ENCODE results near the gene ETV6. TPM values are rescaled to one million over a fixed set of nuclear protein-coding genes. Genes with fewer than 3 reads are reported as not detected.

The ETV6 gene
- total and polyA plus RNA-seq, 9 of the 15 experiments (the other 6 are each of a cell fraction or from before 2014, with no cell fraction given): 0.81 to 12.7 (median 4.1) TPM

DNA sequence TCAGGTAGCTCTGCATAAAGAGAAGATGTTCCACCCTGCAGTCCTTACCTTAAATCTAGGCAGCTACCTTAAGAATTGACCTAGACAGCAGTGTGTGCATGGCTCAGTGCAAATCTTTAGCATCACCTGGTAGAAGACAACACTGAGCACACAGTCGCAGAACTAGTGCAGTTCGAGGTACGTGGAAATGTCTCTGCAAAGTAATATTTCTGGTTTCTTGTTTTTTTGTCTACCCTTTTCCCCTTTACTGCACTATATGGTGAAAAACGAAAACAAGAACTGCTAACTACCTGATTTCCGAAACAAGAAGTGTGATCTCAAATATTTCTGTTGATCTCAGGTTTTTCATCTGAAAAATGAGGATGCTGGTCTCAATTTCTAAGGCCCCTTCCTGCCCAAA is 82.5 kb downstream of the ETV6 start:
- 63% methylated on average over 5 of the region's 5 CpGs for WGBS (ENCODE audit: insufficient coverage, low coverage, missing lambda C conversion rate)
- no peak for FAIRE-seq
- H3K9me3 ChIP-seq (replicated peaks; ENCODE audit: control insufficient read depth, insufficient read depth, low read depth, low read length): no peaks in the 10 kb centered on the region
- no peak overlapping the region for H3K27ac ChIP-seq (ENCODE audit: extremely low read depth, low read depth, low read length)
- H3K4me2 ChIP-seq (ENCODE audit: insufficient read depth, low read length): no peak overlapping the region
- in situ Hi-C loops (cut with MboI): no loop called here
- BruUV-seq (replicated peaks): no TSS peak
- no peaks in the 10 kb centered on the region; the same call in 2 of the 3 replicates for H3K79me2 ChIP-seq (ENCODE audit: control insufficient read depth, insufficient read depth, low read length)
- no peaks in the 10 kb centered on the region for H3K27me3 ChIP-seq (ENCODE audit: control insufficient read depth in 2 of 2, insufficient read depth in 2 of 2, low read length in 2 of 2)
- H3K4me3 ChIP-seq: no peak overlapping the region
- intact Hi-C loops (cut with micrococcal nuclease): loop anchor here (10.0 kb wide), 2 partner anchors 163 to 283 kb away; no protein-coding TSS in a partner anchor
- H3K4me1 ChIP-seq (replicated peaks in 1 of 2; ENCODE audit: control insufficient read depth in 2 of 2, insufficient read depth in 2 of 2, low read length in 2 of 2): no peaks in the 10 kb centered on the region
- no peak overlapping the region for H3K9ac ChIP-seq (ENCODE audit: insufficient read depth in 1 of 2, low read depth in 2 of 2, low read length in 2 of 2)
- no peaks in the 10 kb centered on the region for H3K36me3 ChIP-seq (ENCODE audit: control insufficient read depth, insufficient read depth, low read length)
- no peaks in the 10 kb centered on the region for H4K20me1 ChIP-seq (replicated peaks; ENCODE audit: control insufficient read depth, insufficient read depth, low read length)
- ChIA-PET CTCF (ENCODE audit: low intra/inter-chr PET ratio) (no interaction called here), POLR2A (no interaction called here)
- H3K9me1 ChIP-seq (ENCODE audit: control insufficient read depth, insufficient read depth, low read length): no peaks in the 10 kb centered on the region
- no peak for DNase-seq (ENCODE audit: extremely low read depth in 1 of 4, low spot score in 3 of 4)
- no peak for ATAC-seq
- H2AFZ ChIP-seq (ENCODE audit: low read depth, low read length): no peak overlapping the region
- TF ChIP-seq, protein P1, sequence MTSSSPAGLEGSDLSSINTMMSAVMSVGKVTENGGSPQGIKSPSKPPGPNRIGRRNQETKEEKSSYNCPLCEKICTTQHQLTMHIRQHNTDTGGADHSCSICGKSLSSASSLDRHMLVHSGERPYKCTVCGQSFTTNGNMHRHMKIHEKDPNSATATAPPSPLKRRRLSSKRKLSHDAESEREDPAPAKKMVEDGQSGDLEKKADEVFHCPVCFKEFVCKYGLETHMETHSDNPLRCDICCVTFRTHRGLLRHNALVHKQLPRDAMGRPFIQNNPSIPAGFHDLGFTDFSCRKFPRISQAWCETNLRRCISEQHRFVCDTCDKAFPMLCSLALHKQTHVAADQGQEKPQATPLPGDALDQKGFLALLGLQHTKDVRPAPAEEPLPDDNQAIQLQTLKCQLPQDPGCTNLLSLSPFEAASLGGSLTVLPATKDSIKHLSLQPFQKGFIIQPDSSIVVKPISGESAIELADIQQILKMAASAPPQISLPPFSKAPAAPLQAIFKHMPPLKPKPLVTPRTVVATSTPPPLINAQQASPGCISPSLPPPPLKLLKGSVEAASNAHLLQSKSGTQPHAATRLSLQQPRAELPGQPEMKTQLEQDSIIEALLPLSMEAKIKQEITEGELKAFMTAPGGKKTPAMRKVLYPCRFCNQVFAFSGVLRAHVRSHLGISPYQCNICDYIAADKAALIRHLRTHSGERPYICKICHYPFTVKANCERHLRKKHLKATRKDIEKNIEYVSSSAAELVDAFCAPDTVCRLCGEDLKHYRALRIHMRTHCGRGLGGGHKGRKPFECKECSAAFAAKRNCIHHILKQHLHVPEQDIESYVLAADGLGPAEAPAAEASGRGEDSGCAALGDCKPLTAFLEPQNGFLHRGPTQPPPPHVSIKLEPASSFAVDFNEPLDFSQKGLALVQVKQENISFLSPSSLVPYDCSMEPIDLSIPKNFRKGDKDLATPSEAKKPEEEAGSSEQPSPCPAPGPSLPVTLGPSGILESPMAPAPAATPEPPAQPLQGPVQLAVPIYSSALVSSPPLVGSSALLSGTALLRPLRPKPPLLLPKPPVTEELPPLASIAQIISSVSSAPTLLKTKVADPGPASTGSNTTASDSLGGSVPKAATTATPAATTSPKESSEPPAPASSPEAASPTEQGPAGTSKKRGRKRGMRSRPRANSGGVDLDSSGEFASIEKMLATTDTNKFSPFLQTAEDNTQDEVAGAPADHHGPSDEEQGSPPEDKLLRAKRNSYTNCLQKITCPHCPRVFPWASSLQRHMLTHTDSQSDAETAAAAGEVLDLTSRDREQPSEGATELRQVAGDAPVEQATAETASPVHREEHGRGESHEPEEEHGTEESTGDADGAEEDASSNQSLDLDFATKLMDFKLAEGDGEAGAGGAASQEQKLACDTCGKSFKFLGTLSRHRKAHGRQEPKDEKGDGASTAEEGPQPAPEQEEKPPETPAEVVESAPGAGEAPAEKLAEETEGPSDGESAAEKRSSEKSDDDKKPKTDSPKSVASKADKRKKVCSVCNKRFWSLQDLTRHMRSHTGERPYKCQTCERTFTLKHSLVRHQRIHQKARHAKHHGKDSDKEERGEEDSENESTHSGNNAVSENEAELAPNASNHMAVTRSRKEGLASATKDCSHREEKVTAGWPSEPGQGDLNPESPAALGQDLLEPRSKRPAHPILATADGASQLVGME (CRISPR knock-in tag; IDR thresholded peaks at IDR 0.05): no peak
- TF ChIP-seq, protein P2, sequence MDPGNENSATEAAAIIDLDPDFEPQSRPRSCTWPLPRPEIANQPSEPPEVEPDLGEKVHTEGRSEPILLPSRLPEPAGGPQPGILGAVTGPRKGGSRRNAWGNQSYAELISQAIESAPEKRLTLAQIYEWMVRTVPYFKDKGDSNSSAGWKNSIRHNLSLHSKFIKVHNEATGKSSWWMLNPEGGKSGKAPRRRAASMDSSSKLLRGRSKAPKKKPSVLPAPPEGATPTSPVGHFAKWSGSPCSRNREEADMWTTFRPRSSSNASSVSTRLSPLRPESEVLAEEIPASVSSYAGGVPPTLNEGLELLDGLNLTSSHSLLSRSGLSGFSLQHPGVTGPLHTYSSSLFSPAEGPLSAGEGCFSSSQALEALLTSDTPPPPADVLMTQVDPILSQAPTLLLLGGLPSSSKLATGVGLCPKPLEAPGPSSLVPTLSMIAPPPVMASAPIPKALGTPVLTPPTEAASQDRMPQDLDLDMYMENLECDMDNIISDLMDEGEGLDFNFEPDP (CRISPR knock-in tag; IDR thresholded peaks at IDR 0.05): no peak
- TF ChIP-seq, protein P3, sequence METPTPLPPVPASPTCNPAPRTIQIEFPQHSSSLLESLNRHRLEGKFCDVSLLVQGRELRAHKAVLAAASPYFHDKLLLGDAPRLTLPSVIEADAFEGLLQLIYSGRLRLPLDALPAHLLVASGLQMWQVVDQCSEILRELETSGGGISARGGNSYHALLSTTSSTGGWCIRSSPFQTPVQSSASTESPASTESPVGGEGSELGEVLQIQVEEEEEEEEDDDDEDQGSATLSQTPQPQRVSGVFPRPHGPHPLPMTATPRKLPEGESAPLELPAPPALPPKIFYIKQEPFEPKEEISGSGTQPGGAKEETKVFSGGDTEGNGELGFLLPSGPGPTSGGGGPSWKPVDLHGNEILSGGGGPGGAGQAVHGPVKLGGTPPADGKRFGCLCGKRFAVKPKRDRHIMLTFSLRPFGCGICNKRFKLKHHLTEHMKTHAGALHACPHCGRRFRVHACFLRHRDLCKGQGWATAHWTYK (CRISPR knock-in tag; IDR thresholded peaks at IDR 0.05): no peak
- no peak for TF ChIP-seq TCF7 (IDR thresholded peaks at IDR 0.05; ENCODE audit: borderline replicate concordance)
- TF ChIP-seq, protein P4, sequence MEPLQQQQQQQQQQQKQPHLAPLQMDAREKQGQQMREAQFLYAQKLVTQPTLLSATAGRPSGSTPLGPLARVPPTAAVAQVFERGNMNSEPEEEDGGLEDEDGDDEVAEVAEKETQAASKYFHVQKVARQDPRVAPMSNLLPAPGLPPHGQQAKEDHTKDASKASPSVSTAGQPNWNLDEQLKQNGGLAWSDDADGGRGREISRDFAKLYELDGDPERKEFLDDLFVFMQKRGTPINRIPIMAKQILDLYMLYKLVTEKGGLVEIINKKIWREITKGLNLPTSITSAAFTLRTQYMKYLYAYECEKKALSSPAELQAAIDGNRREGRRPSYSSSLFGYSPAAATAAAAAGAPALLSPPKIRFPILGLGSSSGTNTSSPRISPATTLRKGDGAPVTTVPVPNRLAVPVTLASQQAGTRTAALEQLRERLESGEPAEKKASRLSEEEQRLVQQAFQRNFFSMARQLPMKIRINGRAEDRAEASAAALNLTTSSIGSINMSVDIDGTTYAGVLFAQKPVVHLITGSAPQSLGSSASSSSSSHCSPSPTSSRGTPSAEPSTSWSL (CRISPR knock-in tag; IDR thresholded peaks at IDR 0.05; ENCODE audit: borderline replicate concordance): no peak
- TF ChIP-seq ZFX (CRISPR knock-in tag; IDR thresholded peaks at IDR 0.05): no peak
- no peak for TF ChIP-seq ZNF507 (tag; conservative IDR thresholded peaks at IDR 0.05)
- TF ChIP-seq ZNF124 (CRISPR knock-in tag; IDR thresholded peaks at IDR 0.05): no peak
- TF ChIP-seq, protein P5, sequence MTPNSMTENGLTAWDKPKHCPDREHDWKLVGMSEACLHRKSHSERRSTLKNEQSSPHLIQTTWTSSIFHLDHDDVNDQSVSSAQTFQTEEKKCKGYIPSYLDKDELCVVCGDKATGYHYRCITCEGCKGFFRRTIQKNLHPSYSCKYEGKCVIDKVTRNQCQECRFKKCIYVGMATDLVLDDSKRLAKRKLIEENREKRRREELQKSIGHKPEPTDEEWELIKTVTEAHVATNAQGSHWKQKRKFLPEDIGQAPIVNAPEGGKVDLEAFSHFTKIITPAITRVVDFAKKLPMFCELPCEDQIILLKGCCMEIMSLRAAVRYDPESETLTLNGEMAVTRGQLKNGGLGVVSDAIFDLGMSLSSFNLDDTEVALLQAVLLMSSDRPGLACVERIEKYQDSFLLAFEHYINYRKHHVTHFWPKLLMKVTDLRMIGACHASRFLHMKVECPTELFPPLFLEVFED (CRISPR knock-in tag; conservative IDR thresholded peaks at IDR 0.05): no peak
